Upper lobe of left lung (tissue), 6 donors: ENCODE measurements around the gene C19orf85. TPM values are rescaled to one million over a fixed set of nuclear protein-coding genes. Genes with fewer than 3 reads are reported as not detected.
A peak's percentile ranks its signal among the peaks of the same experiment; 100 is the strongest.

Experiments
- ATAC-seq, 2 donors: fragments of 200-7000 bp; cut with Tn5 transposase; one replicate each; pipeline ENCODE4 v1.9.1; 2022; ENCODE audit warnings: mild to moderate bottlenecking in 2 of 2, moderate library complexity in 2 of 2; ENCODE audit not compliant: low FRiP score in 2 of 2
- DNase-seq, 2 donors: peaks; one replicate each; pipeline ENCODE4 v3.0.0-alpha.2; 2019 to 2020
- H3K27ac ChIP-seq, 4 donors: fragments of 200-600 bp; sonication (generic); one replicate each; pipeline ENCODE4 v1.5.1; 2016 to 2019
- H3K27me3 ChIP-seq, 4 donors: fragments of 200-600 bp; sonication (generic); one replicate each; pipeline ENCODE4 v1.5.1; 2017 to 2019
- H3K36me3 ChIP-seq, 4 donors: fragments of 200-600 bp; sonication (generic); one replicate each; pipeline ENCODE4 v1.5.1; 2016 to 2019
- H3K4me1 ChIP-seq, 4 donors: fragments of 200-600 bp; sonication (generic); one replicate each; pipeline ENCODE4 v1.5.1; 2018 to 2019
- H3K4me3 ChIP-seq, 4 donors: fragments of 200-600 bp; sonication (generic); one replicate each; pipeline ENCODE4 v1.5.1; 2017 to 2019; ENCODE audit warnings: mild to moderate bottlenecking in 2 of 4, moderate library complexity in 1 of 4
- H3K9me3 ChIP-seq, 4 donors: fragments of 200-600 bp; sonication (generic); one replicate each; pipeline ENCODE4 v1.5.1; 2018 to 2019
- CTCF ChIP-seq, 6 experiments: fragments of 450-650 bp in 4 of 6; fragments of 200-600 bp in 2 of 6; sonication (generic) in 2 of 6; IDR thresholded peaks; one replicate each; pipeline ENCODE4 v1.5.1; 2016 to 2019; ENCODE audit warnings: antibody characterized with exemption in 6 of 6
- EP300 ChIP-seq, 4 donors: sonication (generic); formaldehyde crosslinking; IDR thresholded peaks; one replicate each; pipeline ENCODE4 v1.5.1; 2017; ENCODE audit warnings: antibody characterized with exemption in 4 of 4, control low read depth in 2 of 4
- POLR2A ChIP-seq, 4 donors: fragments of 450-650 bp; IDR thresholded peaks; one replicate each; pipeline ENCODE4 v1.5.1; 2016 to 2017; ENCODE audit warnings: antibody characterized with exemption in 4 of 4, mild to moderate bottlenecking in 2 of 4
- POLR2AphosphoS5 ChIP-seq, 2 donors: sonication (generic); formaldehyde crosslinking; IDR thresholded peaks; one replicate each; pipeline ENCODE4 v1.5.1; 2017; ENCODE audit warnings: antibody characterized with exemption in 2 of 2
- WGBS, 2 donors: methylation state at CpG; one replicate each; pipeline ENCODE4 v1.1.5; 2017 to 2018; 5-methylcytosine and 5-hydroxymethylcytosine counted together
- total RNA-seq, 6 donors: library from RNA; depleted of rRNA in 4 of 6; stranded (reverse); fragments of >200 nt in 4 of 6; gene quantifications; one replicate each; pipeline versions ENCODE4 v1.1.0 to v1.2.1, GENCODE V29; 2016 to 2021
- donor health status: DM: no; HTN: no; CAD: no; lungs with moderate emphysema.
- donor health status: DM: no; HTN: yes; CAD: no; lungs with severe emphysema.

The C19orf85 gene
- total RNA-seq, 6 donors from 2014 or later = not detected

DNA sequence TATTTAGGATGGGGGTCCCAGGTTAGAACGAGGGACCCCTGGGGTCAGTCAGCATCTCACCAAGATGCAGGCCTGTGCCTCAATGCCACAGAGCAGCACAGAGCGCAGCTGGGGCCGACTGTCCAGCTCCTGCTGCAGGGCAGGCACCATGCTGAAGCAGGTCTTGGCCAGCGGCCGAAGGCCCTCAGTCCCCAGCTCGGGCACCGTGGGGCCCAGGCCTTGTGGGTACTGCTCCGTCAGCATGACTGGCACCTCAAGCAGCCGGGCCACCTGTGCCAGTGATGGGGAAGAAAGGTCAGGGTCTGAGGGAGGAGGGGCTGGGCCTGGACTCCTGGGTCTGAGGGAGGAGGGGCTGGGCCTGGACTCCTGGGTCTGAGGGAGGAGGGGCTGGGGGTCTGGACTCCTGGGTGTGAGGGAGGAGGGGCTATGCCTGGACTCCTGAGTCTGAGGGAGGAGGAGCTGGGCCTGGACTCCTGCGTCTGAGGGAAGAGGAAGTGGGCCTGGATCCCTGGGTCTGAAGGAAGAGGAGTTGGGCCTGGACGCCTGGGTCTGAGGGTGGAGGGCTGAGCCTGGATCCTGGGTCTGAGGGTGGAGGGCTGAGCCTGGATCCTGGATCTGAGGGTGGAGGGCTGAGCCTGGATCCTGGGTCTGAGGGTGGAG is 8.8 kb downstream of the C19orf85 start:
- Histone ChIP-seq H3K27me3 (peaks cover 7 to 22% (median 16%) of the 10 kb centered on the region in 4 donors), H3K36me3 (peaks cover 0 to 20% (median 9%) of the 10 kb centered on the region in 4 donors), H3K4me1 (peaks cover 26 to 37% (median 32%) of the 10 kb centered on the region in 4 donors), H3K9me3 (no peaks in the 10 kb centered on the region), H3K27ac (no peak overlapping the region), H3K4me3 (no peak overlapping the region)
- TF ChIP-seq CTCF (IDR thresholded peaks at IDR 0.05) = no peak
- TF ChIP-seq POLR2AphosphoS5 (IDR thresholded peaks at IDR 0.05) = no peak
- no peak for TF ChIP-seq EP300 (IDR thresholded peaks at IDR 0.05)
- no peak for TF ChIP-seq POLR2A (IDR thresholded peaks at IDR 0.05)
- 83 to 94% methylated on average over 1 to 11 of the region's 11 CpGs for WGBS, 2 donors
- peak in 1 of 2 donors; percentile 11 for ATAC-seq
- DNase-seq = no peak

- H3K27me3 ChIP-seq = peaks cover 7 to 23% (median 16%) of the 10 kb centered on the region in 4 donors
- ATAC-seq (peak in 1 of 2 donors; percentile 16), DNase-seq (no peak)
- peak in 5 of 6 experiments; percentile 27 to 52 (median 30) for TF ChIP-seq CTCF (IDR thresholded peaks at IDR 0.05)
- no peak for TF ChIP-seq POLR2AphosphoS5 (IDR thresholded peaks at IDR 0.05)
- H3K36me3 ChIP-seq = peaks cover 0 to 20% (median 9%) of the 10 kb centered on the region in 4 donors
- H3K9me3 ChIP-seq = no peaks in the 10 kb centered on the region
- peaks cover 19 to 28% (median 24%) of the 10 kb centered on the region in 4 donors for H3K4me1 ChIP-seq
- H3K27ac ChIP-seq = no peak overlapping the region
- WGBS, 2 donors = 76 to 91% methylated on average over 7 to 12 of the region's 14 CpGs
- no peak overlapping the region for H3K4me3 ChIP-seq
Observed at GRCh38 chr19:55454787-55455243, 9.7 kb downstream of the C19orf85 start.

GRCh38 chr19:55453511-55454260 is 10.9 kb downstream of the C19orf85 start:
- DNase-seq (no peak), ATAC-seq (no peak)
- Histone ChIP-seq H3K9me3 (no peaks in the 10 kb centered on the region), H3K4me1 (peaks cover 15 to 22% (median 20%) of the 10 kb centered on the region in 4 donors), H3K36me3 (peaks cover 0 to 20% (median 9%) of the 10 kb centered on the region in 4 donors), H3K27ac (no peak overlapping the region), H3K27me3 (peaks cover 7 to 27% (median 16%) of the 10 kb centered on the region in 4 donors), H3K4me3 (no peak overlapping the region)
- TF ChIP-seq POLR2AphosphoS5 (IDR thresholded peaks at IDR 0.05) (no peak), CTCF (IDR thresholded peaks at IDR 0.05) (no peak), EP300 (IDR thresholded peaks at IDR 0.05) (no peak), POLR2A (IDR thresholded peaks at IDR 0.05) (no peak)
- 90 to 95% methylated on average over 8 to 12 of the region's 12 CpGs for WGBS, 2 donors

DNA sequence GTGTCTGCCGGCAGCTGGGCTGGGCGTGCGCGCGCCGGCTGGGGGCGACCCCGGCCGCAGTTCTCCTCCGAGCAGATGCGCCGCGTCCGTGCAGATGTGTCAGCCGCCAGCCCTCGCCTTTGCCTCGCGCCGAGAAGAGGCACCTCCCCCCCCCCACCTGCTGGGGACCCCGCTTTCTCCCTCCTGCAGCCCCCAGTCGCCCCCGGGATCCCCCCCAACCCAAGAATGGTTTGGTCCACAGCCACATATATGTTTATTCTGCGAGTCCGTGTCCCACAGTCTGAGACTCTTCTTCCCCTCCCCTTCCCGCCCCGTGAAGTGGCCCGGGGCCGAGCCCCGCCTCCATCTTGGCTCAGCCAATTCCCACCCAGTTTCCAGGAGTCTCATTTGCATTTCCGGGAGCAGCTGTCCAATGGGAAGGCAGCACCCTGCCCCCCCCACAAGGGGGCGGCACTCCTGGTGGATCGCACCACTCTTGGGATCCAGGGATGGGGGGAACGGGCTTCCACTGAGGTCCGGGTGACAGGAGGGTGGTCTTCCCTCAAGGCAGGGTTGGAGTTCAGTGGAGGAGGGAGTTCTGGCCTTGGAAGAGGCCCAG is 11.7 kb downstream of the C19orf85 start:
- H3K36me3 ChIP-seq = peaks cover 0 to 20% (median 9%) of the 10 kb centered on the region in 4 donors
- peaks cover 15 to 22% (median 20%) of the 10 kb centered on the region in 4 donors for H3K4me1 ChIP-seq
- H3K9me3 ChIP-seq = no peaks in the 10 kb centered on the region
- peaks cover 7 to 27% (median 16%) of the 10 kb centered on the region in 4 donors for H3K27me3 ChIP-seq
- ATAC-seq (peak; percentile 65 to 73), DNase-seq (peak in 1 of 2 donors; percentile 91)
- H3K4me3 ChIP-seq = peak overlapping the region in 2 of 4 donors; percentile 7 to 21
- H3K27ac ChIP-seq = no peak overlapping the region
- 30 to 34% methylated on average over 14 to 23 of the region's 34 CpGs for WGBS, 2 donors
- no peak for TF ChIP-seq POLR2AphosphoS5 (IDR thresholded peaks at IDR 0.05)
- TF ChIP-seq EP300 (IDR thresholded peaks at IDR 0.05) = no peak
- no peak for TF ChIP-seq POLR2A (IDR thresholded peaks at IDR 0.05)
- no peak for TF ChIP-seq CTCF (IDR thresholded peaks at IDR 0.05)
